GM21423 (cell line): Measurements from ENCODE around the gene CCT6A.
"Not testable (repeated sequence)": the region's sequence is repeated elsewhere in the genome, so short reads cannot be mapped to it uniquely, and the experiment has no call there.

Source experiments
- ATAC-seq: cut with Tn5 transposase; IDR thresholded peaks from one replicate; pipeline ENCODE4 v1.9.1; 2021; ENCODE audit warnings: mild to moderate bottlenecking, moderate library complexity; ENCODE audit not compliant: unreplicated experiment

Gene CCT6A

GRCh38 chr7:56097700-56098099 is 46.1 kb downstream of the CCT6A start:
- no peak for ATAC-seq

DNA sequence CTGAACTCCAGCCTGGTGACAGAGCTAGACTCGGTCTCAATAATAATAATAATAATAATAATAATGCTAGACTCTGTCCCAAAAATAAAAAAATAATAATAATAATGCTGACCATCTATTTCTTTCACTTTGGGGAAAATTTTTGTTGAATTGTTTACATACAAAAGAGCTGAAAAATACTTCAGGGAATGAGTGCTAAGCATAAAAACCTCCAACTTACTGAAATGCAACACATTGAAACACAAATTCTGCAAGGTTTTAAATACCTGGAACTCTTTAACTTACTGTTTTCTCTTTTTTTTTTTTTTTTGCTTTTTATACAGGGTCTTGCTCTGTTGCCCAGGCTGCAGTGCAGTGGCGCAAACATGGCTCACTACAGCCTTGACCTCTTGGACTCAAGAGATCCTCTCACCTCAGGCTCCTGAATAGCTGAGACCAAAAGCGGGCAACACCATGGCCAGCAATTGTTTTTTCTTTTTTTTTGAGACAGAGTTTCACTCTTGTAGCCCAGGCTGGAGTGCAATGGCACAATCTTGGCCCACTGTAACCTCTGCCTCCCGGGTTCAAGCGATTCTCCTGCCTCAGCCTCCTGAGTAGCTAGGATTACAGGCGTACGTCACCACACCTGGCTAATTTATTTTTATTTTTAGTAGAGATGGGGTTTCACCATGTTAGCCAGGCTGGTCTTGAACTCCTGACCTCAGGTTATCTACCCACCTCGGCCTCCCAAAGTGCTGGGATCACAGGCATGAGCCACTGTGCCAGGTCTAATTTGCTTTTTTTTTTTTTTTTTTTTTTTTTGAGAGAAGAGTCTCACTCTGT is 46.8 kb downstream of the CCT6A start:
- not testable (repeated sequence) for ATAC-seq

GRCh38 chr7:56099653-56100052 is 48.1 kb downstream of the CCT6A start:
- ATAC-seq, result no peak

GRCh38 chr7:56104138-56104537 is 52.6 kb downstream of the CCT6A start:
- not testable (repeated sequence) for ATAC-seq

- ATAC-seq, result no peak
Observed at GRCh38 chr7:56105508-56105907, 53.9 kb downstream of the CCT6A start.

DNA sequence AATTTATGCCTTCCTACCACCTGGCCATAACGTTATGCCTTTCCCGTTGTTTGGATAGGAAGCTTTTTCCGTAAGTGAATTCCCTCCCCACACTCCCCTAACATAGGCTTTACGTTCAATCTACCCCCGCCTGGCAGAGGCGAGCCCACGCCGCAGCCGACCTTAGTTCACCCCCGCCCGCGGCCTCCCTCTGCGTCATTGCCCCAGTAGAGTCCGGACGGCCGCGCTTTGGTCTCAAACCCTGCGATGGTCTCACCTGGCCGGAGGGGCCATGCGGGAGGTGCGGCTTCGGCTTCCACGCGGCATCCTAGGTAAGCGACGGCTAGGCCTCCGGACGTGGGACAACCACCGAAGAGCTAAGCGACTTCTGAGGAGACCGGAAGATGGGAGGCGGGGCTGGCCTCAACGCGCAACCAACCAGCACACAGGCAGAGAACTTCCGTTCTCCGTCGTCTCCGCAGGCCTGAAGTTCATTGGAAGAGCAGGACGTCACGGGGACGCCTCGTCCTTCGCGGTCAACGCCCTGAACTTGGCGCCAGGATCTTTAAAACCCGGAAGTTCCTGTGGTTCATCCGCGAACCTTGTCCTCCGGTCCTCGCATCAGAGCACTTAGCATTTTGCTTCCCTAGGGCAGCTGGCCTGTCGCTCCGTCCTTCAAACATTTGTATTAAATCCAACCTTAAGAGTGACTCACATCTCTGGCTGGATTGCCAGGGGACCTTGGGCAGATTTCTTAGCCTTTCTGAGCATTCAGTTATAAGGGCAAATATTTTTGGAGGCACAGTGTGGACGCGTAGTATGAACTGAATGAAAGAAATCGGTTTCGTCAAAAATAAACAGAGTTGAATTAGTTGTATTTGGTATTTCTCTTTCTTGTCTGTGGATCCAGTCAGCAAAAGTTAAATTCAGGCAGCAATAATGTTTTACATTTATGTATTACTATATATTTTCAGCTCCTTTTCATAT is 54.8 kb downstream of the CCT6A start, which contains the start of gene CHCHD2:
CHCHD2 (minus strand) TSS at position 369 of the 966 bp plus-strand sequence; CDS start at position 306, 63 bp downstream.
- ATAC-seq, result peak; percentile 100

- ATAC-seq, result no peak
Observed at GRCh38 chr7:56107954-56108258, 56.3 kb downstream of the CCT6A start.

DNA sequence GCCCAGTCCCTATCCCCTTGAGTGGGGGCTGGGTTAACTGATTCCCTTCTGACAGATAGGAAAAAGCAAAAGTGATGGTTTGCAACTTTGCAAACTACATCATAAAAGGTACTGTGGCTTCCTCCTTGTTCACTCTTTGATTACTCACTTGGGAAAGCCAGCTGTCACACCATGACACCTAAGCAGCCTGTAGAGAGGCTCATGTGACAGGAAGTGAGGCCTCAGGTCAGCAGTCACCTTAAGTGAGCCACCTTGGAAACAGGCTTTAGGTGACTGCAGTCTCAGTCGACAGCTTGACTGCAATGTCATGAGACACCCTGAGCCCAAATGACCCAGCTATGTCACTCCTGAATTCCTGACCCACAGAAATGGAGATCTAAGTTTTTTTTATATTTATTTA is 59.0 kb downstream of the CCT6A start:
- no peak for ATAC-seq

GRCh38 chr7:56112244-56112643 is 60.7 kb downstream of the CCT6A start:
- ATAC-seq, result not testable (repeated sequence)
